ENCODE results near the gene DDX3X. TPM values are rescaled to one million over a fixed set of nuclear protein-coding genes. Genes with fewer than 3 reads are reported as not detected.

DDX3X gene
- total and polyA plus RNA-seq, 2 of the 13 experiments (the other 11 are each of a cell fraction or from before 2014, with no cell fraction given), result 53.5 to 239 TPM

DNA sequence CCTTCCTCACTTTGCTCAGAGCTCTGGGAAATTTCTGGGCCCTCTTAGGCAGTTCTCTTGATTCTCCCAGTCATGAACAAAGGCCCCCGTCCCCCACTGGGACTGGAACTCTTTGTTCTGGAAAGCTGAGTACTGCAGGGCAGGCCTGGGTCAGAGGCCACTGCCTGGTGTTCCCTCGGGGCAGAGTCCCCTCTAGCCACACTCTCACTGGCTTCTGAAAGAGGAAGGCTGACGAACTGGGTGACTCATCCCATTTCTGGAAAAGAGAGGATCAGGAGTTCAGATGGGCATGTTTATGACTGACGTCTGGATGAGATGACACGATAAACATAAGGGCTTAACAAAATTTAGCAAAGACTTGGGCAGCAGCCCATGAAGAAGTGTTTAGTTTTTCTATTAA is 47.7 kb downstream of the DDX3X start (continued):
- TF ChIP-seq XBP1 (CRISPR knock-in tag; IDR thresholded peaks at IDR 0.05), result no peak
- no peak for TF ChIP-seq TGIF2 (CRISPR knock-in tag; IDR thresholded peaks at IDR 0.05)
- peak; percentile 81 for TF ChIP-seq PHF21A (CRISPR knock-in tag; IDR thresholded peaks at IDR 0.05)
- no peak for TF ChIP-seq SOX6 (IDR thresholded peaks at IDR 0.05)
- peak; percentile 93 for TF ChIP-seq SOX6 (CRISPR knock-in tag; IDR thresholded peaks at IDR 0.05)
- TF ChIP-seq SOX13 (IDR thresholded peaks at IDR 0.05), result peak; percentile 50; the same call in 1 of the 2 replicates
- TF ChIP-seq SOX13 (CRISPR knock-in tag; conservative IDR thresholded peaks at IDR 0.05 in 1 of 2, IDR thresholded peaks at IDR 0.05 in 1 of 2), result peak in 1 of 2 experiments; percentile 92; a peak in 2 of 4 replicates
- TF ChIP-seq, protein P1, sequence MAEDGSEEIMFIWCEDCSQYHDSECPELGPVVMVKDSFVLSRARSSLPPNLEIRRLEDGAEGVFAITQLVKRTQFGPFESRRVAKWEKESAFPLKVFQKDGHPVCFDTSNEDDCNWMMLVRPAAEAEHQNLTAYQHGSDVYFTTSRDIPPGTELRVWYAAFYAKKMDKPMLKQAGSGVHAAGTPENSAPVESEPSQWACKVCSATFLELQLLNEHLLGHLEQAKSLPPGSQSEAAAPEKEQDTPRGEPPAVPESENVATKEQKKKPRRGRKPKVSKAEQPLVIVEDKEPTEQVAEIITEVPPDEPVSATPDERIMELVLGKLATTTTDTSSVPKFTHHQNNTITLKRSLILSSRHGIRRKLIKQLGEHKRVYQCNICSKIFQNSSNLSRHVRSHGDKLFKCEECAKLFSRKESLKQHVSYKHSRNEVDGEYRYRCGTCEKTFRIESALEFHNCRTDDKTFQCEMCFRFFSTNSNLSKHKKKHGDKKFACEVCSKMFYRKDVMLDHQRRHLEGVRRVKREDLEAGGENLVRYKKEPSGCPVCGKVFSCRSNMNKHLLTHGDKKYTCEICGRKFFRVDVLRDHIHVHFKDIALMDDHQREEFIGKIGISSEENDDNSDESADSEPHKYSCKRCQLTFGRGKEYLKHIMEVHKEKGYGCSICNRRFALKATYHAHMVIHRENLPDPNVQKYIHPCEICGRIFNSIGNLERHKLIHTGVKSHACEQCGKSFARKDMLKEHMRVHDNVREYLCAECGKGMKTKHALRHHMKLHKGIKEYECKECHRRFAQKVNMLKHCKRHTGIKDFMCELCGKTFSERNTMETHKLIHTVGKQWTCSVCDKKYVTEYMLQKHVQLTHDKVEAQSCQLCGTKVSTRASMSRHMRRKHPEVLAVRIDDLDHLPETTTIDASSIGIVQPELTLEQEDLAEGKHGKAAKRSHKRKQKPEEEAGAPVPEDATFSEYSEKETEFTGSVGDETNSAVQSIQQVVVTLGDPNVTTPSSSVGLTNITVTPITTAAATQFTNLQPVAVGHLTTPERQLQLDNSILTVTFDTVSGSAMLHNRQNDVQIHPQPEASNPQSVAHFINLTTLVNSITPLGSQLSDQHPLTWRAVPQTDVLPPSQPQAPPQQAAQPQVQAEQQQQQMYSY (CRISPR knock-in tag; IDR thresholded peaks at IDR 0.05), result no peak
- TF ChIP-seq ARID2 (CRISPR knock-in tag; IDR thresholded peaks at IDR 0.05; ENCODE audit: borderline replicate concordance), result no peak
- TF ChIP-seq MBNL3 (CRISPR knock-in tag; conservative IDR thresholded peaks at IDR 0.05), result no peak
- TF ChIP-seq NFIC (IDR thresholded peaks at IDR 0.05; ENCODE audit: low read length), result no peak
- TF ChIP-seq ATM (IDR thresholded peaks at IDR 0.05; ENCODE audit: borderline replicate concordance), result no peak
- no peak for TF ChIP-seq RAD21 (CRISPR knock-in tag; IDR thresholded peaks at IDR 0.05)
- TF ChIP-seq JUNB (CRISPR knock-in tag; IDR thresholded peaks at IDR 0.05; ENCODE audit: borderline replicate concordance), result peak; percentile 90
- TF ChIP-seq, protein P2, sequence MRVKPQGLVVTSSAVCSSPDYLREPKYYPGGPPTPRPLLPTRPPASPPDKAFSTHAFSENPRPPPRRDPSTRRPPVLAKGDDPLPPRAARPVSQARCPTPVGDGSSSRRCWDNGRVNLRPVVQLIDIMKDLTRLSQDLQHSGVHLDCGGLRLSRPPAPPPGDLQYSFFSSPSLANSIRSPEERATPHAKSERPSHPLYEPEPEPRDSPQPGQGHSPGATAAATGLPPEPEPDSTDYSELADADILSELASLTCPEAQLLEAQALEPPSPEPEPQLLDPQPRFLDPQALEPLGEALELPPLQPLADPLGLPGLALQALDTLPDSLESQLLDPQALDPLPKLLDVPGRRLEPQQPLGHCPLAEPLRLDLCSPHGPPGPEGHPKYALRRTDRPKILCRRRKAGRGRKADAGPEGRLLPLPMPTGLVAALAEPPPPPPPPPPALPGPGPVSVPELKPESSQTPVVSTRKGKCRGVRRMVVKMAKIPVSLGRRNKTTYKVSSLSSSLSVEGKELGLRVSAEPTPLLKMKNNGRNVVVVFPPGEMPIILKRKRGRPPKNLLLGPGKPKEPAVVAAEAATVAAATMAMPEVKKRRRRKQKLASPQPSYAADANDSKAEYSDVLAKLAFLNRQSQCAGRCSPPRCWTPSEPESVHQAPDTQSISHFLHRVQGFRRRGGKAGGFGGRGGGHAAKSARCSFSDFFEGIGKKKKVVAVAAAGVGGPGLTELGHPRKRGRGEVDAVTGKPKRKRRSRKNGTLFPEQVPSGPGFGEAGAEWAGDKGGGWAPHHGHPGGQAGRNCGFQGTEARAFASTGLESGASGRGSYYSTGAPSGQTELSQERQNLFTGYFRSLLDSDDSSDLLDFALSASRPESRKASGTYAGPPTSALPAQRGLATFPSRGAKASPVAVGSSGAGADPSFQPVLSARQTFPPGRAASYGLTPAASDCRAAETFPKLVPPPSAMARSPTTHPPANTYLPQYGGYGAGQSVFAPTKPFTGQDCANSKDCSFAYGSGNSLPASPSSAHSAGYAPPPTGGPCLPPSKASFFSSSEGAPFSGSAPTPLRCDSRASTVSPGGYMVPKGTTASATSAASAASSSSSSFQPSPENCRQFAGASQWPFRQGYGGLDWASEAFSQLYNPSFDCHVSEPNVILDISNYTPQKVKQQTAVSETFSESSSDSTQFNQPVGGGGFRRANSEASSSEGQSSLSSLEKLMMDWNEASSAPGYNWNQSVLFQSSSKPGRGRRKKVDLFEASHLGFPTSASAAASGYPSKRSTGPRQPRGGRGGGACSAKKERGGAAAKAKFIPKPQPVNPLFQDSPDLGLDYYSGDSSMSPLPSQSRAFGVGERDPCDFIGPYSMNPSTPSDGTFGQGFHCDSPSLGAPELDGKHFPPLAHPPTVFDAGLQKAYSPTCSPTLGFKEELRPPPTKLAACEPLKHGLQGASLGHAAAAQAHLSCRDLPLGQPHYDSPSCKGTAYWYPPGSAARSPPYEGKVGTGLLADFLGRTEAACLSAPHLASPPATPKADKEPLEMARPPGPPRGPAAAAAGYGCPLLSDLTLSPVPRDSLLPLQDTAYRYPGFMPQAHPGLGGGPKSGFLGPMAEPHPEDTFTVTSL (CRISPR knock-in tag; IDR thresholded peaks at IDR 0.05; ENCODE audit: borderline replicate concordance), result peak; percentile 25; the same call in 1 of the 2 replicates
- no peak for TF ChIP-seq ZNF329 (CRISPR knock-in tag; IDR thresholded peaks at IDR 0.05; ENCODE audit: low read depth)
- TF ChIP-seq JUN (CRISPR knock-in tag; IDR thresholded peaks at IDR 0.05), result peak; percentile 62; the same call in 1 of the 2 replicates
- TF ChIP-seq TCF7 (IDR thresholded peaks at IDR 0.05; ENCODE audit: low read depth), result peak; percentile 22; the same call in 1 of the 2 replicates
- no peak for TF ChIP-seq TP53 (CRISPR knock-in tag; conservative IDR thresholded peaks at IDR 0.05)
- TF ChIP-seq, protein P3, sequence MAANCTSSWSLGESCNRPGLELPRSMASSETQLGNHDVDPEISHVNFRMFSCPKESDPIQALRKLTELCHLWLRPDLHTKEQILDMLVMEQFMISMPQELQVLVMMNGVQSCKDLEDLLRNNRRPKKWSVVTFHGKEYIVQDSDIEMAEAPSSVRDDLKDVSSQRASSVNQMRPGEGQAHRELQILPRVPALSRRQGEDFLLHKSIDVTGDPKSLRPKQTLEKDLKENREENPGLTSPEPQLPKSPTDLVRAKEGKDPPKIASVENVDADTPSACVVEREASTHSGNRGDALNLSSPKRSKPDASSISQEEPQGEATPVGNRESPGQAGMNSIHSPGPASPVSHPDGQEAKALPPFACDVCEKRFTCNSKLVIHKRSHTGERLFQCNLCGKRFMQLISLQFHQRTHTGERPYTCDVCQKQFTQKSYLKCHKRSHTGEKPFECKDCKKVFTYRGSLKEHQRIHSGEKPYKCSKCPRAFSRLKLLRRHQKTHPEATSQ (CRISPR knock-in tag; IDR thresholded peaks at IDR 0.05; ENCODE audit: borderline replicate concordance), result no peak
- peak; percentile 79 for TF ChIP-seq ZMYM2 (CRISPR knock-in tag; IDR thresholded peaks at IDR 0.05)
- no peak for TF ChIP-seq ZNF776 (CRISPR knock-in tag; IDR thresholded peaks at IDR 0.05)

Measured in HepG2 (cell line).